ENCODE measurements around the gene UBE2E1.

DNA sequence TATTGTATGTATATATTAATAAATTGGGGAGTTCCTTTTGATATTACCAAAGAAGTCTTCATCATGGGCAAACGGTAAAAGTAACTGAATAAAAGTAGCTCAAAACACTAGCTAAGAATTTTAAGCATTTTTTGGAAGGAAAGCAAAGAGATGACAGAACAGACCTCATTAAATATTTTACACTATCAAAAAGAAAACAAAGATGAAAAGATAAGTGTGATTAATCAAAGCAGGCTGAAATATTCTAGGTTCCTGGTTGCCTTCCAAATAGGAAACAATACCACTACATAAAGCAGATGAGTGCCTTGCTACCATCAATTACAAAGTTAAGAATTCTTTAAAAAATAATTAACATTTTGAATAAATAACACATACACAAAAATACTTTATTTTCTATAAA, 107.4 kb downstream of the UBE2E1 start:
- TF ChIP-seq POLR2AphosphoS5 (IDR thresholded peaks at IDR 0.05; ENCODE audit: low read depth) = no peak
- TF ChIP-seq, protein P1, sequence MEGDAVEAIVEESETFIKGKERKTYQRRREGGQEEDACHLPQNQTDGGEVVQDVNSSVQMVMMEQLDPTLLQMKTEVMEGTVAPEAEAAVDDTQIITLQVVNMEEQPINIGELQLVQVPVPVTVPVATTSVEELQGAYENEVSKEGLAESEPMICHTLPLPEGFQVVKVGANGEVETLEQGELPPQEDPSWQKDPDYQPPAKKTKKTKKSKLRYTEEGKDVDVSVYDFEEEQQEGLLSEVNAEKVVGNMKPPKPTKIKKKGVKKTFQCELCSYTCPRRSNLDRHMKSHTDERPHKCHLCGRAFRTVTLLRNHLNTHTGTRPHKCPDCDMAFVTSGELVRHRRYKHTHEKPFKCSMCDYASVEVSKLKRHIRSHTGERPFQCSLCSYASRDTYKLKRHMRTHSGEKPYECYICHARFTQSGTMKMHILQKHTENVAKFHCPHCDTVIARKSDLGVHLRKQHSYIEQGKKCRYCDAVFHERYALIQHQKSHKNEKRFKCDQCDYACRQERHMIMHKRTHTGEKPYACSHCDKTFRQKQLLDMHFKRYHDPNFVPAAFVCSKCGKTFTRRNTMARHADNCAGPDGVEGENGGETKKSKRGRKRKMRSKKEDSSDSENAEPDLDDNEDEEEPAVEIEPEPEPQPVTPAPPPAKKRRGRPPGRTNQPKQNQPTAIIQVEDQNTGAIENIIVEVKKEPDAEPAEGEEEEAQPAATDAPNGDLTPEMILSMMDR (conservative IDR thresholded peaks at IDR 0.05; ENCODE audit: low read depth in 2 of 2) = no peak
- no peak for TF ChIP-seq JUNB (IDR thresholded peaks at IDR 0.05; ENCODE audit: unreplicated experiment)
- TF ChIP-seq, protein P2, sequence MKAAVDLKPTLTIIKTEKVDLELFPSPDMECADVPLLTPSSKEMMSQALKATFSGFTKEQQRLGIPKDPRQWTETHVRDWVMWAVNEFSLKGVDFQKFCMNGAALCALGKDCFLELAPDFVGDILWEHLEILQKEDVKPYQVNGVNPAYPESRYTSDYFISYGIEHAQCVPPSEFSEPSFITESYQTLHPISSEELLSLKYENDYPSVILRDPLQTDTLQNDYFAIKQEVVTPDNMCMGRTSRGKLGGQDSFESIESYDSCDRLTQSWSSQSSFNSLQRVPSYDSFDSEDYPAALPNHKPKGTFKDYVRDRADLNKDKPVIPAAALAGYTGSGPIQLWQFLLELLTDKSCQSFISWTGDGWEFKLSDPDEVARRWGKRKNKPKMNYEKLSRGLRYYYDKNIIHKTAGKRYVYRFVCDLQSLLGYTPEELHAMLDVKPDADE (IDR thresholded peaks at IDR 0.05) = no peak
- TF ChIP-seq EZH2 (IDR thresholded peaks at IDR 0.05; ENCODE audit: low read depth, unreplicated experiment) = no peak
- TF ChIP-seq, protein P3, sequence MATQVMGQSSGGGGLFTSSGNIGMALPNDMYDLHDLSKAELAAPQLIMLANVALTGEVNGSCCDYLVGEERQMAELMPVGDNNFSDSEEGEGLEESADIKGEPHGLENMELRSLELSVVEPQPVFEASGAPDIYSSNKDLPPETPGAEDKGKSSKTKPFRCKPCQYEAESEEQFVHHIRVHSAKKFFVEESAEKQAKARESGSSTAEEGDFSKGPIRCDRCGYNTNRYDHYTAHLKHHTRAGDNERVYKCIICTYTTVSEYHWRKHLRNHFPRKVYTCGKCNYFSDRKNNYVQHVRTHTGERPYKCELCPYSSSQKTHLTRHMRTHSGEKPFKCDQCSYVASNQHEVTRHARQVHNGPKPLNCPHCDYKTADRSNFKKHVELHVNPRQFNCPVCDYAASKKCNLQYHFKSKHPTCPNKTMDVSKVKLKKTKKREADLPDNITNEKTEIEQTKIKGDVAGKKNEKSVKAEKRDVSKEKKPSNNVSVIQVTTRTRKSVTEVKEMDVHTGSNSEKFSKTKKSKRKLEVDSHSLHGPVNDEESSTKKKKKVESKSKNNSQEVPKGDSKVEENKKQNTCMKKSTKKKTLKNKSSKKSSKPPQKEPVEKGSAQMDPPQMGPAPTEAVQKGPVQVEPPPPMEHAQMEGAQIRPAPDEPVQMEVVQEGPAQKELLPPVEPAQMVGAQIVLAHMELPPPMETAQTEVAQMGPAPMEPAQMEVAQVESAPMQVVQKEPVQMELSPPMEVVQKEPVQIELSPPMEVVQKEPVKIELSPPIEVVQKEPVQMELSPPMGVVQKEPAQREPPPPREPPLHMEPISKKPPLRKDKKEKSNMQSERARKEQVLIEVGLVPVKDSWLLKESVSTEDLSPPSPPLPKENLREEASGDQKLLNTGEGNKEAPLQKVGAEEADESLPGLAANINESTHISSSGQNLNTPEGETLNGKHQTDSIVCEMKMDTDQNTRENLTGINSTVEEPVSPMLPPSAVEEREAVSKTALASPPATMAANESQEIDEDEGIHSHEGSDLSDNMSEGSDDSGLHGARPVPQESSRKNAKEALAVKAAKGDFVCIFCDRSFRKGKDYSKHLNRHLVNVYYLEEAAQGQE (IDR thresholded peaks at IDR 0.05; ENCODE audit: unreplicated experiment) = no peak
- no peak for TF ChIP-seq CREB1 (CRISPR knock-in tag; IDR thresholded peaks at IDR 0.05; ENCODE audit: low read depth)
- no peak for TF ChIP-seq EZH2phosphoT487 (IDR thresholded peaks at IDR 0.05; ENCODE audit: unreplicated experiment)
- no peak for TF ChIP-seq ZNF114 (CRISPR knock-in tag; IDR thresholded peaks at IDR 0.05)
- no peak for TF ChIP-seq ZNF331 (CRISPR knock-in tag; IDR thresholded peaks at IDR 0.05; ENCODE audit: low read depth)
- no peak for TF ChIP-seq STAT1 (IDR thresholded peaks at IDR 0.05; ENCODE audit: unreplicated experiment)
- no peak for TF ChIP-seq NANOG (IDR thresholded peaks at IDR 0.05; ENCODE audit: borderline replicate concordance)

All from GM23338 (cell line).